ENCODE measurements around the gene CACNA1D.

DNA sequence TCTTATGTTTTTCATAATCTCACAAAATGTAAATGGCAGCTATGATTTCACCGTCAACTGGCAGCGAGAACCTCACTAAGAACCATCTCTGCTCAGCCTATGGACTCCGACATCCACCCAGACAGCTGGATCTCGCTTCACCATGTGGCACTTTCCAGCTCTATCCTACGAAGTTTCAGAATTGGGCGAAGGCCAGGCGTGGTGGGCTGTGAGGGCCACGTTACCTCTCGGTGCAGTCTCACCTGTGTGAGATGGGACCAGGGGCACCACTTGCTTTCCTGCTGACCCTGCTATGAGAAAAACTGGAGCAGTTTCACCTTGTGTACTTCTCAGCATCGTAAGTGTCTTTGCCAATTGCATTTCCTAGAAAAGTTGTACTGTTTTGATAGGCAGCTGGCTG is 319.5 kb downstream of the CACNA1D start:
- TF ChIP-seq, protein P1, sequence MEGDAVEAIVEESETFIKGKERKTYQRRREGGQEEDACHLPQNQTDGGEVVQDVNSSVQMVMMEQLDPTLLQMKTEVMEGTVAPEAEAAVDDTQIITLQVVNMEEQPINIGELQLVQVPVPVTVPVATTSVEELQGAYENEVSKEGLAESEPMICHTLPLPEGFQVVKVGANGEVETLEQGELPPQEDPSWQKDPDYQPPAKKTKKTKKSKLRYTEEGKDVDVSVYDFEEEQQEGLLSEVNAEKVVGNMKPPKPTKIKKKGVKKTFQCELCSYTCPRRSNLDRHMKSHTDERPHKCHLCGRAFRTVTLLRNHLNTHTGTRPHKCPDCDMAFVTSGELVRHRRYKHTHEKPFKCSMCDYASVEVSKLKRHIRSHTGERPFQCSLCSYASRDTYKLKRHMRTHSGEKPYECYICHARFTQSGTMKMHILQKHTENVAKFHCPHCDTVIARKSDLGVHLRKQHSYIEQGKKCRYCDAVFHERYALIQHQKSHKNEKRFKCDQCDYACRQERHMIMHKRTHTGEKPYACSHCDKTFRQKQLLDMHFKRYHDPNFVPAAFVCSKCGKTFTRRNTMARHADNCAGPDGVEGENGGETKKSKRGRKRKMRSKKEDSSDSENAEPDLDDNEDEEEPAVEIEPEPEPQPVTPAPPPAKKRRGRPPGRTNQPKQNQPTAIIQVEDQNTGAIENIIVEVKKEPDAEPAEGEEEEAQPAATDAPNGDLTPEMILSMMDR (IDR thresholded peaks at IDR 0.05; ENCODE audit: poor library complexity) = no peak
- no peak for TF ChIP-seq EZH2phosphoT487 (IDR thresholded peaks at IDR 0.05; ENCODE audit: low read depth, severe bottlenecking, unreplicated experiment)
